ENCODE results near the gene SLC66A2.

Gene SLC66A2

DNA sequence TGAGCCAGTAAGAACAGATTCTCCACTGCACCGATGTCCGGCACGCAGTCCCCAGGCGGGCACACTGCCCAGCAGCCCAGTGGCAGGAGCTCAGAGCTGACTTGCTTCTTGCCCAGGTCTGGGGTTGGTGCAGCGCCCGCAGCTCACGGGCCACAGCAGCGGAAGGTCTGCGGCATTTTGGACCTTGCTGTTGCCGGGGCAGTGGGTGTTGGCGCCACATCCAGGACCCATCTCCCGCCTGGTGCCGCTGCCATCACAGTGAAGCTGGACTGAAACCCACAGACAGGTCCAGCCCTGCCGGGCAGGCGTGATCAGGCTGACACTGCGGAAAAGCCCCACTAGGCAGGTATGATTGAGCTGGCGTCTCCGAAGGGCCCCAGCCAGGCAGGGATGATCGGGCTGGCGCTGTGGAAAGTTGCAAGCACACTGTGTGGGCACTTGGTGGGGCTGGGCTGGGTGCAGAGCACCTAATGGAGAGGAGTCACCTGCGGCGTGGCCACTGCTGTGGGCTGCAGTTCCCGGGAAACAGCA, 75.5 kb downstream of the SLC66A2 start:
- Histone ChIP-seq H3K4me2 (ENCODE audit: low read length) (no peak overlapping the region), H3K36me3 (ENCODE audit: control insufficient read depth, insufficient read depth, low read length) (no peaks in the 10 kb centered on the region), H3K9ac (ENCODE audit: low read length) (no peak overlapping the region), H2BK15ac (replicated peaks; ENCODE audit: low read depth) (no peak overlapping the region), H3K4me3 (ENCODE audit: low read length) (no peak overlapping the region), H2BK5ac (ENCODE audit: low read length) (no peak overlapping the region), H3K27me3 (ENCODE audit: insufficient read depth, low read length, poor library complexity) (no peaks in the 10 kb centered on the region), H2BK120ac (ENCODE audit: low read depth, low read length) (no peak overlapping the region), H3K56ac (ENCODE audit: low read length) (no peak overlapping the region), H3K79me2 (ENCODE audit: control insufficient read depth, insufficient read depth, low read length) (no peaks in the 10 kb centered on the region), H3K27ac (ENCODE audit: low read depth, low read length) (no peak overlapping the region), H3K79me1 (ENCODE audit: low read length) (no peaks in the 10 kb centered on the region), H2AK5ac (ENCODE audit: low read length) (no peak overlapping the region), H3K23ac (ENCODE audit: low read length) (no peak overlapping the region), H3K18ac (ENCODE audit: low read length) (no peak overlapping the region), H4K8ac (ENCODE audit: low read depth, low read length) (no peak overlapping the region), H3K4me1 (ENCODE audit: control insufficient read depth, low read depth, low read length) (no peaks in the 10 kb centered on the region), H4K5ac (ENCODE audit: low read length) (no peak overlapping the region), H3K4ac (ENCODE audit: low read depth, low read length) (no peak overlapping the region)
- no CpG with 5 or more reads among the region's 23 CpGs for WGBS (ENCODE audit: extremely low coverage, insufficient coverage, low lambda C conversion rate)
- no peak for DNase-seq

DNA sequence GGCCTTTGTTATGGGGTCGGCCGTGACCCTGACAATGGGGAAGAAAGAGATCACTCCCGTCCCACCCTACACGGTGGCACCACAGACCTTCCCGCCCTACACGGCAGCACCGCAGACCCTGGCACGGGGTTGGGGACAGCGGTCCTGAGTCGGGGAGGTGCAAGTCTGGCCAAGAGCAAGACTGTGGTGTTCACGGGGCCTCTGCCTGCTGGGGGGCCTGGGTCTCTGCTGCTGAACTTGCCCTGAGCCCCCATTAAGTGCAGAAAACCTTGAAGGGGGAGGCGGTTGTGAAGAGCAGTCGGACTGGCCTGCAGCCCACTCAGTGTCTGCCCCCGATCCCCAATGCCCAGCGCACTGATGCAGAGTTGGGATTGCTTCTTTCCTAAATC, 75.9 kb downstream of the SLC66A2 start:
- no peak overlapping the region for H4K5ac ChIP-seq (ENCODE audit: low read length)
- H3K23ac ChIP-seq (ENCODE audit: low read length): no peak overlapping the region
- H3K27me3 ChIP-seq (ENCODE audit: insufficient read depth, low read length, poor library complexity): no peaks in the 10 kb centered on the region
- no peak overlapping the region for H3K18ac ChIP-seq (ENCODE audit: low read length)
- no CpG with 5 or more reads among the region's 15 CpGs for WGBS (ENCODE audit: extremely low coverage, insufficient coverage, low lambda C conversion rate)
- H3K4me1 ChIP-seq (ENCODE audit: control insufficient read depth, low read depth, low read length): no peaks in the 10 kb centered on the region
- H3K4me2 ChIP-seq (ENCODE audit: low read length): no peak overlapping the region
- no peak overlapping the region for H2AK5ac ChIP-seq (ENCODE audit: low read length)
- H3K9ac ChIP-seq (ENCODE audit: low read length): no peak overlapping the region
- H4K8ac ChIP-seq (ENCODE audit: low read depth, low read length): no peak overlapping the region
- H2BK15ac ChIP-seq (replicated peaks; ENCODE audit: low read depth): no peak overlapping the region
- H3K56ac ChIP-seq (ENCODE audit: low read length): no peak overlapping the region
- no peak overlapping the region for H2BK120ac ChIP-seq (ENCODE audit: low read depth, low read length)
- no peaks in the 10 kb centered on the region for H3K36me3 ChIP-seq (ENCODE audit: control insufficient read depth, insufficient read depth, low read length)
- no peak overlapping the region for H3K27ac ChIP-seq (ENCODE audit: low read depth, low read length)
- no peaks in the 10 kb centered on the region for H3K79me1 ChIP-seq (ENCODE audit: low read length)
- H3K4me3 ChIP-seq (ENCODE audit: low read length): no peak overlapping the region
- DNase-seq: no peak
- H3K4ac ChIP-seq (ENCODE audit: low read depth, low read length): no peak overlapping the region
- H3K79me2 ChIP-seq (ENCODE audit: control insufficient read depth, insufficient read depth, low read length): no peaks in the 10 kb centered on the region
- H2BK5ac ChIP-seq (ENCODE audit: low read length): no peak overlapping the region

DNA sequence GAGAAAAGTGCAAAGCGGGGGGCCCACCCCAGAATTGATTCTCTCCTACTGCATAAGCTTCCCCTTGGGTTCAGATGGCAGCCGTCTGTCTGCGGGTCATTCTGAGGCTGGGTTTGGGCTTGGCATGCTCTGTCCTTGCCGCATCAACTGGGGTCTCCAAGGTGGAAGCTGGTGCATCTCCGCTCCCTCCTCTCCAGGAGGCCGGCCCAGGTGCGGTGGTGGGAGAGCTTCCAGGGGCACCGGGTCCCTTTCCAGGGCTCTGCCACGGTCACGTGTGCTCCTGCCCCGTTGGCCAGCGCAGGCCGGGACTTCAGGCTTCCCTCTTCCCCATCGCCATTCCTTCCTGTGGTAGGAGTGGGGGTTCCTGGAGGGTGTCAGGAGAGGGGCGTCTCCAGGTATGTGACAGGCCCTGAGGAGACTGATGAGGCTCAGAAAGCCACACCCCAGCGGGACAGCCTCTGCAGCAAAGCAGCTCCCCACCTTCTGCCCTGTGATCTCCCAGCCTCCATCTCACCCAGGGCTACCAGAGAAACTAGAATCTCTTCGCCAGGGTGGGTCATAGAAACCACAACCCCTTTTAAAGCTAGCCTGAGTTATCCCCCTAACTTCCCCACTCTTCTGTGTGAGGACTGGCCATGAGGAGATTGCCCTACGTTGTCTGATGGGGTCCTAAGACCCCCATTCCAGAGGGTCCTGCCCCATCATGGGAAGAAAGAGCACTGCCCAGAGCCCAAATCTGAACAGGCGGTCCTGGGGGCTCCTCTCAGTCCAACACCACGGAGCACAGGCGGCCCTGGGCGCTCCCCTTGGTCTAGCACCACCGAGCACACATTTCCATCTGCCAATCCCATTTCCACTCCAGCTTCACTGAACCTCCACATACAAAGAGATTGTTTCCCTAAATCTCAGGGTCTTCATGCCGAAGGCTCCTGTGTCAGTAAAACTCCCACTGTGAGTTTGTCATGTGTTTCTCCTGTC, 76.6 kb downstream of the SLC66A2 start:
- no CpG with 5 or more reads among the region's 24 CpGs for WGBS (ENCODE audit: extremely low coverage, insufficient coverage, low lambda C conversion rate)
- Histone ChIP-seq H2BK15ac (replicated peaks; ENCODE audit: low read depth) (no peak overlapping the region), H3K4me3 (ENCODE audit: low read length) (no peak overlapping the region), H3K4me2 (ENCODE audit: low read length) (no peak overlapping the region), H2BK5ac (ENCODE audit: low read length) (no peak overlapping the region), H3K4ac (ENCODE audit: low read depth, low read length) (no peak overlapping the region), H3K18ac (ENCODE audit: low read length) (no peak overlapping the region), H3K4me1 (ENCODE audit: control insufficient read depth, low read depth, low read length) (no peaks in the 10 kb centered on the region), H3K27me3 (ENCODE audit: insufficient read depth, low read length, poor library complexity) (no peaks in the 10 kb centered on the region), H3K56ac (ENCODE audit: low read length) (no peak overlapping the region), H3K27ac (ENCODE audit: low read depth, low read length) (no peak overlapping the region), H3K23ac (ENCODE audit: low read length) (no peak overlapping the region), H2AK5ac (ENCODE audit: low read length) (no peak overlapping the region), H4K5ac (ENCODE audit: low read length) (no peak overlapping the region), H3K9ac (ENCODE audit: low read length) (no peak overlapping the region), H4K8ac (ENCODE audit: low read depth, low read length) (no peak overlapping the region), H3K79me1 (ENCODE audit: low read length) (no peaks in the 10 kb centered on the region), H3K79me2 (ENCODE audit: control insufficient read depth, insufficient read depth, low read length) (no peaks in the 10 kb centered on the region), H3K36me3 (ENCODE audit: control insufficient read depth, insufficient read depth, low read length) (no peaks in the 10 kb centered on the region), H2BK120ac (ENCODE audit: low read depth, low read length) (no peak overlapping the region)
- no peak for DNase-seq

DNA sequence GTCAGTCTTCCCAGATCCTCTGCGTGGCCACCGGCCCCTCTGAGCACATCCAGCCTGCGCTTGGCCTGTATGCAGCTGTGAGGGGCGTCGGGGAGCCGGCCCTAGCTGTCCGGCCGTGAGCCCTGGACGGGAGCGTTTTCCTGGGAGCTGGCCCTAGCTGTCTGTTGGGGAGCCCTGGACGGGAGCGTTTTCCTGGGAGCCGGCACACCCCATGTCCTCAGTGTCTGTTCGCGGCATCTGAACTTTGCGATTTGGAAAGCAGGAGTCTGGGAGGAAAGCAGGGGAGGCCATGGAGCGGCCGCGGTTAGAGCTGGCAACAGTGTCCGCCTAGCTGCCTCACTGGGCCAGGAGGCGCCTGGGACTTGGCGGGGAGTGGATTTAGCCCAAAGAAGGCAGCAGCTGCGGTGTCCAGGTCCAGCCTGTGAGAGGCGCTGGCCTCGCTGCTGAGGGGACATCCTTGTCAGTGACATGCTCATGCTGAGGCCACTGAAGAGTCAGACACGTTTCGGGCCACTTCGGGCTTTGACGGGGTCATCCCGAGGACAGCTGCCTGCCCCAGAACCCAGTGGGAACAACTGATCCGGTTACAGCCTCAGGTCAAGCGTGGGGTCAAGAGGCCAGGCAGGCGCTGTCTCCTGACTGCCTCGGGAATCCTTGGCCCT, 77.9 kb downstream of the SLC66A2 start:
- no peak overlapping the region for H3K56ac ChIP-seq (ENCODE audit: low read length)
- no peak for DNase-seq
- H3K79me2 ChIP-seq (ENCODE audit: control insufficient read depth, insufficient read depth, low read length): no peaks in the 10 kb centered on the region
- no CpG with 5 or more reads among the region's 34 CpGs for WGBS (ENCODE audit: extremely low coverage, insufficient coverage, low lambda C conversion rate)
- H2BK120ac ChIP-seq (ENCODE audit: low read depth, low read length): no peak overlapping the region
- H2AK5ac ChIP-seq (ENCODE audit: low read length): no peak overlapping the region
- no peaks in the 10 kb centered on the region for H3K27me3 ChIP-seq (ENCODE audit: insufficient read depth, low read length, poor library complexity)
- no peak overlapping the region for H3K4ac ChIP-seq (ENCODE audit: low read depth, low read length)
- no peak overlapping the region for H2BK15ac ChIP-seq (replicated peaks; ENCODE audit: low read depth)
- H4K5ac ChIP-seq (ENCODE audit: low read length): no peak overlapping the region
- no peak overlapping the region for H4K8ac ChIP-seq (ENCODE audit: low read depth, low read length)
- H2BK5ac ChIP-seq (ENCODE audit: low read length): no peak overlapping the region
- no peak overlapping the region for H3K9ac ChIP-seq (ENCODE audit: low read length)
- H3K23ac ChIP-seq (ENCODE audit: low read length): no peak overlapping the region
- no peak overlapping the region for H3K4me2 ChIP-seq (ENCODE audit: low read length)
- no peaks in the 10 kb centered on the region for H3K36me3 ChIP-seq (ENCODE audit: control insufficient read depth, insufficient read depth, low read length)
- no peak overlapping the region for H3K18ac ChIP-seq (ENCODE audit: low read length)
- no peaks in the 10 kb centered on the region for H3K4me1 ChIP-seq (ENCODE audit: control insufficient read depth, low read depth, low read length)
- no peak overlapping the region for H3K27ac ChIP-seq (ENCODE audit: low read depth, low read length)
- H3K79me1 ChIP-seq (ENCODE audit: low read length): no peaks in the 10 kb centered on the region
- H3K4me3 ChIP-seq (ENCODE audit: low read length): no peak overlapping the region

DNA sequence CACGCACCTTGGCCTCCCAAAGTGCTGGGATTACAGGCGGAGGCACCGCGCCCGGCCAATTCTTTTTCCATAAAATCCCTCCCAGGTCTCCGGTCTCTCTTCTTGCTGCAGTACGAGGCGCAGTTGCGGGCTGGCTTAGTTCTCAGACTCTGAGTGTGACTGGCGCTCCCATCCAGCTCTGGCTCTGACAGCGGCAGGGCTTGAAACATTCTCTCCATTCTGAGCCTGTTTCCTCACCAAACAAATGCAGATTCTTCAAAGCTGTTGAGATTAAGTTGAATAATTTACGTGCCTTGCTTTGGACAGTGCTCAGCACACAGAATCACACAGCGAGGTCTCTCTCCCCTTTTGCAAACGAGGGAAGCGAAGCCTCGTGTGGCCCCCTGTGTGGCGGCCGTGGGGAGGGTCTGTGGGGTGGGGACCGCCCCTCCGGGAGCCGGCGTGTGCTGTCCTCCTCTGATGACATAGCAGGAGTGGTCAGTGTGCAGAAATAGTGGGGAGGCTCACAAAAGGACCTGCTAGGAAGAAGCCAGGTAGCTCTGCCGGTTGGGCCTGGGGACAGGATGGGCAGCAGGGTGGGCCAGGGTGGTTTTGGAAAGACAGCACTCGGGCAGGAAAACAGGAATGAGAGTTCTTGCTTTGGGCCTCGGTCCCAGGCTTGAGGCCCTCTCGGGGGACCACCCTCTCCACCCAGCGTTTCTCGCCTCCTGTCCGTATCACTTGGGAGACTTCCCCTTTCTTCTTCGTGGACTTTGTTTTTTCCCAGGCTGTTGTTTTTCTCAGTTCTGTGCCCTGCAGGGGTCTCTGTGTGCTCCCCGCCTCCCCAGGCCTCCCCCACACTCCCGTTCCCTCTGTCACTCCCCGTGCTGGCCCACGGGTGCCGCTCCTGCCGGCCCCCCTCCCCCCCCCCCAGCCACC, 78.7 kb downstream of the SLC66A2 start:
- H3K4me1 ChIP-seq (ENCODE audit: control insufficient read depth, low read depth, low read length): no peaks in the 10 kb centered on the region
- DNase-seq: no peak
- no peak overlapping the region for H3K9ac ChIP-seq (ENCODE audit: low read length)
- no peaks in the 10 kb centered on the region for H3K36me3 ChIP-seq (ENCODE audit: control insufficient read depth, insufficient read depth, low read length)
- no peak overlapping the region for H2BK5ac ChIP-seq (ENCODE audit: low read length)
- no peak overlapping the region for H3K4ac ChIP-seq (ENCODE audit: low read depth, low read length)
- no peaks in the 10 kb centered on the region for H3K79me2 ChIP-seq (ENCODE audit: control insufficient read depth, insufficient read depth, low read length)
- no peak overlapping the region for H3K56ac ChIP-seq (ENCODE audit: low read length)
- no peak overlapping the region for H3K4me2 ChIP-seq (ENCODE audit: low read length)
- H3K4me3 ChIP-seq (ENCODE audit: low read length): no peak overlapping the region
- no peak overlapping the region for H2BK15ac ChIP-seq (replicated peaks; ENCODE audit: low read depth)
- H2BK120ac ChIP-seq (ENCODE audit: low read depth, low read length): no peak overlapping the region
- no peak overlapping the region for H4K5ac ChIP-seq (ENCODE audit: low read length)
- no CpG with 5 or more reads among the region's 36 CpGs for WGBS (ENCODE audit: extremely low coverage, insufficient coverage, low lambda C conversion rate)
- no peak overlapping the region for H3K27ac ChIP-seq (ENCODE audit: low read depth, low read length)
- H3K27me3 ChIP-seq (ENCODE audit: insufficient read depth, low read length, poor library complexity): no peaks in the 10 kb centered on the region
- no peak overlapping the region for H4K8ac ChIP-seq (ENCODE audit: low read depth, low read length)
- no peak overlapping the region for H3K23ac ChIP-seq (ENCODE audit: low read length)
- no peak overlapping the region for H3K18ac ChIP-seq (ENCODE audit: low read length)
- no peak overlapping the region for H2AK5ac ChIP-seq (ENCODE audit: low read length)
- no peaks in the 10 kb centered on the region for H3K79me1 ChIP-seq (ENCODE audit: low read length)

All from mesendoderm (in vitro differentiated cells).